ENCODE data around the gene SPTBN2. TPM values are rescaled to one million over a fixed set of nuclear protein-coding genes. Genes with fewer than 3 reads are reported as not detected.

Gene SPTBN2
- total and polyA plus RNA-seq, 2 donors (not counting 3 experiments of a cell fraction or from before 2014, with no cell fraction given), result 3.8 to 19.8 TPM

- TF ChIP-seq MYC (IDR thresholded peaks at IDR 0.05; ENCODE audit: low read depth, low read length), result no peak
- TF ChIP-seq, protein P1, sequence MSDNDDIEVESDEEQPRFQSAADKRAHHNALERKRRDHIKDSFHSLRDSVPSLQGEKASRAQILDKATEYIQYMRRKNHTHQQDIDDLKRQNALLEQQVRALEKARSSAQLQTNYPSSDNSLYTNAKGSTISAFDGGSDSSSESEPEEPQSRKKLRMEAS (IDR thresholded peaks at IDR 0.05; ENCODE audit: insufficient read depth, insufficient read length), result no peak
- TF ChIP-seq JUN (IDR thresholded peaks at IDR 0.05; ENCODE audit: borderline replicate concordance, insufficient read depth, insufficient read length, low read depth), result no peak
- peak; percentile 47 for TF ChIP-seq GATA2 (IDR thresholded peaks at IDR 0.05; ENCODE audit: insufficient read depth, insufficient read length, low read depth, low read length)
- no peak for TF ChIP-seq FOS (IDR thresholded peaks at IDR 0.05; ENCODE audit: borderline replicate concordance, insufficient read depth, low read length)
- TF ChIP-seq, protein P2, sequence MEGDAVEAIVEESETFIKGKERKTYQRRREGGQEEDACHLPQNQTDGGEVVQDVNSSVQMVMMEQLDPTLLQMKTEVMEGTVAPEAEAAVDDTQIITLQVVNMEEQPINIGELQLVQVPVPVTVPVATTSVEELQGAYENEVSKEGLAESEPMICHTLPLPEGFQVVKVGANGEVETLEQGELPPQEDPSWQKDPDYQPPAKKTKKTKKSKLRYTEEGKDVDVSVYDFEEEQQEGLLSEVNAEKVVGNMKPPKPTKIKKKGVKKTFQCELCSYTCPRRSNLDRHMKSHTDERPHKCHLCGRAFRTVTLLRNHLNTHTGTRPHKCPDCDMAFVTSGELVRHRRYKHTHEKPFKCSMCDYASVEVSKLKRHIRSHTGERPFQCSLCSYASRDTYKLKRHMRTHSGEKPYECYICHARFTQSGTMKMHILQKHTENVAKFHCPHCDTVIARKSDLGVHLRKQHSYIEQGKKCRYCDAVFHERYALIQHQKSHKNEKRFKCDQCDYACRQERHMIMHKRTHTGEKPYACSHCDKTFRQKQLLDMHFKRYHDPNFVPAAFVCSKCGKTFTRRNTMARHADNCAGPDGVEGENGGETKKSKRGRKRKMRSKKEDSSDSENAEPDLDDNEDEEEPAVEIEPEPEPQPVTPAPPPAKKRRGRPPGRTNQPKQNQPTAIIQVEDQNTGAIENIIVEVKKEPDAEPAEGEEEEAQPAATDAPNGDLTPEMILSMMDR (IDR thresholded peaks at IDR 0.05; ENCODE audit: extremely low read depth in 1 of 2, insufficient read depth in 1 of 2, low read depth in 1 of 2, low read length in 2 of 2), result no peak
- Histone ChIP-seq H3K4me3 (replicated peaks in 1 of 3; ENCODE audit: insufficient read depth in 1 of 3, low read depth in 1 of 3, low read length in 3 of 3) (no peak overlapping the region), H4K20me1 (replicated peaks; ENCODE audit: control insufficient read depth, extremely low read depth, insufficient read depth, low read length) (no peaks in the 10 kb centered on the region), H3K9me3 (replicated peaks; ENCODE audit: control insufficient read depth, insufficient read depth, low read length) (no peaks in the 10 kb centered on the region), H3K9ac (replicated peaks; ENCODE audit: extremely low read depth, insufficient read depth, low read length) (no peak overlapping the region), H2AFZ (ENCODE audit: low read depth, low read length) (no peak overlapping the region), H3K9me1 (replicated peaks; ENCODE audit: control insufficient read depth, extremely low read depth, insufficient read depth, low read length) (no peaks in the 10 kb centered on the region), H3K36me3 (ENCODE audit: control insufficient read depth in 2 of 2, extremely low read depth in 1 of 2, insufficient read depth in 2 of 2, low read length in 2 of 2) (no peaks in the 10 kb centered on the region), H3K4me1 (ENCODE audit: control insufficient read depth, extremely low read depth, insufficient read depth, low read length) (no peaks in the 10 kb centered on the region), H3K27me3 (ENCODE audit: control insufficient read depth in 2 of 2, insufficient read depth in 2 of 2, low read length in 2 of 2) (no peaks in the 10 kb centered on the region), H3K27ac (ENCODE audit: insufficient read depth, low read depth, low read length) (no peak overlapping the region), H3K79me2 (ENCODE audit: control insufficient read depth, insufficient read depth, low read length) (no peaks in the 10 kb centered on the region), H3K4me2 (ENCODE audit: insufficient read depth, low read length) (no peak overlapping the region)
- dilution Hi-C loops (cut with MboI; ENCODE audit: extremely low pct_ligation_motif_present, low sequenced_read_pairs) (no loop called here), intact Hi-C loops (cut with micrococcal nuclease) (no loop called here)
- FAIRE-seq, result no peak
- DNase-seq (ENCODE audit: low read depth, low spot score), result no peak
- POLR2A ChIA-PET, result no interaction called here
- CTCF ChIA-PET, result no interaction called here
- BruUV-seq (replicated peaks), result no TSS peak
Measured at GRCh38 chr11:66713746-66714480, 15.1 kb downstream of the SPTBN2 start.

All from endothelial cell of umbilical vein (primary cell).